Measurements from ENCODE around the gene PCDHA11. TPM values are rescaled to one million over a fixed set of nuclear protein-coding genes. Genes with fewer than 3 reads are reported as not detected.

PCDHA11 gene
- total RNA-seq, 2 experiments from 2014 or later, result not detected

DNA sequence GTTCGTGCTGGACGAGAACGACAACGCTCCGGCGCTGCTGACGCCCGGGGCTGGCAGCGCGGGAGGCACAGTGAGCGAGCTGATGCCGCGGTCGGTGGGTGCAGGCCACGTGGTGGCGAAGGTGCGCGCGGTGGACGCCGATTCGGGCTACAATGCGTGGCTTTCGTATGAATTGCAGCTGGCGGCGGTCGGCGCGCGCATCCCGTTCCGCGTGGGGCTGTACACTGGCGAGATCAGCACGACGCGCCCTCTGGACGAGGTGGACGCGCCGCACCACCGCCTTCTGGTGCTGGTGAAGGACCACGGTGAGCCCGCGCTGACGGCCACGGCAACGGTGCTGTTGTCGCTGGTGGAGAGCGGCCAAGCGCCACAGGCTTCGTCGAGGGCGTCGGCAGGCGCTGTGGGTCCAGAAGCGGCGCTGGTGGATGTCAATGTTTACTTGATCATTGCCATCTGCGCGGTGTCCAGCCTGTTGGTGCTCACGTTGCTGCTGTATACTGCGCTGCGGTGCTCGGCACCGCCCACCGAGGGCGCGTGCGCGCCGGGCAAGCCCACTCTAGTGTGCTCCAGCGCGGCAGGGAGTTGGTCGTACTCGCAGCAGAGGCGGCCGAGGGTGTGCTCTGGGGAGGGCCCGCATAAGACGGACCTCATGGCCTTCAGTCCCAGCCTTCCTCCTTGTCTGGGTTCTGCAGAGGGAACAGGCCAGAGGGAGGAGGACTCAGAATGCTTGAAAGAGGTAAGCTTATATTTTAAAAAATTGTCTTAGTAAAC lies 15.4 kb downstream of the PCDHA11 start:
- Histone ChIP-seq H3K4me1 (ENCODE audit: insufficient read depth, low read length, poor library complexity, severe bottlenecking) (no peaks in the 10 kb centered on the region), H4K20me1 (ENCODE audit: insufficient read depth, low read length) (no peaks in the 10 kb centered on the region), H3K36me3 (ENCODE audit: insufficient read depth, low read length) (no peaks in the 10 kb centered on the region), H3K4me3 (ENCODE audit: low read depth, low read length, poor library complexity, severe bottlenecking) (no peak overlapping the region), H3K9me3 (ENCODE audit: low read length) (no peaks in the 10 kb centered on the region), H3K79me2 (ENCODE audit: insufficient read depth, low read depth, low read length) (no peaks in the 10 kb centered on the region), H3K9me2 (ENCODE audit: insufficient read depth, low read length) (no peaks in the 10 kb centered on the region), H3K27ac (ENCODE audit: low read depth, low read length, poor library complexity, severe bottlenecking) (no peak overlapping the region), H3K4me2 (ENCODE audit: low read length) (no peak overlapping the region), H2AFZ (ENCODE audit: low read length) (no peak overlapping the region)
- no TSS peak for BruUV-seq (replicated peaks)
- POLR2A ChIA-PET, result no interaction called here
- TF ChIP-seq, protein P1, sequence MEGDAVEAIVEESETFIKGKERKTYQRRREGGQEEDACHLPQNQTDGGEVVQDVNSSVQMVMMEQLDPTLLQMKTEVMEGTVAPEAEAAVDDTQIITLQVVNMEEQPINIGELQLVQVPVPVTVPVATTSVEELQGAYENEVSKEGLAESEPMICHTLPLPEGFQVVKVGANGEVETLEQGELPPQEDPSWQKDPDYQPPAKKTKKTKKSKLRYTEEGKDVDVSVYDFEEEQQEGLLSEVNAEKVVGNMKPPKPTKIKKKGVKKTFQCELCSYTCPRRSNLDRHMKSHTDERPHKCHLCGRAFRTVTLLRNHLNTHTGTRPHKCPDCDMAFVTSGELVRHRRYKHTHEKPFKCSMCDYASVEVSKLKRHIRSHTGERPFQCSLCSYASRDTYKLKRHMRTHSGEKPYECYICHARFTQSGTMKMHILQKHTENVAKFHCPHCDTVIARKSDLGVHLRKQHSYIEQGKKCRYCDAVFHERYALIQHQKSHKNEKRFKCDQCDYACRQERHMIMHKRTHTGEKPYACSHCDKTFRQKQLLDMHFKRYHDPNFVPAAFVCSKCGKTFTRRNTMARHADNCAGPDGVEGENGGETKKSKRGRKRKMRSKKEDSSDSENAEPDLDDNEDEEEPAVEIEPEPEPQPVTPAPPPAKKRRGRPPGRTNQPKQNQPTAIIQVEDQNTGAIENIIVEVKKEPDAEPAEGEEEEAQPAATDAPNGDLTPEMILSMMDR (conservative IDR thresholded peaks at IDR 0.05; ENCODE audit: low read length), result no peak
- no peak for TF ChIP-seq EZH2phosphoT487 (IDR thresholded peaks at IDR 0.05; ENCODE audit: borderline replicate concordance, low read depth, low read length)
- CTCF ChIA-PET (ENCODE audit: unreplicated experiment), result no interaction called here
- DNase-seq (ENCODE audit: low spot score), result no peak
- intact Hi-C loops (cut with micrococcal nuclease; ENCODE audit: unreplicated experiment), result no loop called here

DNA sequence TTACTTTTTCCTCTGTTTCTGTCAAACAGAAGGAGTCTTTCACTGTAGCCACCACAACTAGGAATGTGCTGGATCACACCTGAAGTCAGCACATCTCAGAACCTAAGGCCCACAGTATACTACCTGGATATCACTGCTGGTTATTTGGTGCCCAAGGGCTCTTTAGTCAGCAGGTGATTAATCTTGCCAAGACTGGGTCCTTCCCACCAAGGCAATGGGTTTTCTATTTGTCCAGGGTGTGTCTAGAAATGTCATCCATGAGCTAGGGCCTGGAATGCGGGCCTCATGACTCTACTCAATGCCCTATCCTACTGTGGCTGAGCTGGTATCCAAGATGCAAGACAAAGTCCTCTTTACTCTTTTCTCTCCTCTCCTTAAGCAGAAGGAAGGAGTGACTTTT lies 47.6 kb downstream of the PCDHA11 start:
- no TSS peak for BruUV-seq (replicated peaks)

More for the DNA sequence above, 47.6 kb downstream of the PCDHA11 start:
- Histone ChIP-seq H3K36me3 (ENCODE audit: insufficient read depth, low read length) (no peaks in the 10 kb centered on the region), H3K79me2 (ENCODE audit: insufficient read depth, low read depth, low read length) (no peaks in the 10 kb centered on the region), H4K20me1 (ENCODE audit: insufficient read depth, low read length) (no peaks in the 10 kb centered on the region), H2AFZ (ENCODE audit: low read length) (no peak overlapping the region), H3K4me3 (ENCODE audit: low read depth, low read length, poor library complexity, severe bottlenecking) (no peak overlapping the region), H3K9me3 (ENCODE audit: low read length) (no peaks in the 10 kb centered on the region), H3K27ac (ENCODE audit: low read depth, low read length, poor library complexity, severe bottlenecking) (no peak overlapping the region), H3K4me1 (ENCODE audit: insufficient read depth, low read length, poor library complexity, severe bottlenecking) (no peaks in the 10 kb centered on the region), H3K9me2 (ENCODE audit: insufficient read depth, low read length) (no peaks in the 10 kb centered on the region), H3K4me2 (ENCODE audit: low read length) (no peak overlapping the region)
- no peak for DNase-seq (ENCODE audit: low spot score)
- CTCF ChIA-PET (ENCODE audit: unreplicated experiment), result no interaction called here
- intact Hi-C loops (cut with micrococcal nuclease; ENCODE audit: unreplicated experiment), result no loop called here
- POLR2A ChIA-PET, result no interaction called here
- TF ChIP-seq, protein P1 (conservative IDR thresholded peaks at IDR 0.05; ENCODE audit: low read length), result no peak
- no peak for TF ChIP-seq EZH2phosphoT487 (IDR thresholded peaks at IDR 0.05; ENCODE audit: borderline replicate concordance, low read depth, low read length)

Other genes with a start within 250 kb of the PCDHA11 start
- 0.54 and 1.0 TPM in 2 replicates for gene CD14, start 235.8 kb upstream of the PCDHA11 start, total RNA-seq (2014; rRNA removed; shearing (Covaris generic))
- gene CD14, start 235.8 kb upstream of the PCDHA11 start, total RNA-seq (2022), result 0.52 and 0.76 TPM in 2 replicates
- gene TMCO6, start 229.5 kb upstream of the PCDHA11 start, total RNA-seq (2014; rRNA removed; shearing (Covaris generic)), result 15.4 and 26.9 TPM in 2 replicates
- 36.8 and 38.8 TPM in 2 replicates for gene TMCO6, start 229.5 kb upstream of the PCDHA11 start, total RNA-seq (2022)
- 107 and 166 TPM in 2 replicates for gene NDUFA2, start 221.3 kb upstream of the PCDHA11 start, total RNA-seq (2014; rRNA removed; shearing (Covaris generic))
- gene NDUFA2, start 221.3 kb upstream of the PCDHA11 start, total RNA-seq (2022), result 63.4 and 70.3 TPM in 2 replicates
- gene IK, start 221.1 kb upstream of the PCDHA11 start, total RNA-seq (2014; rRNA removed; shearing (Covaris generic)), result 64.4 and 83.7 TPM in 2 replicates
- 90.4 and 99.3 TPM in 2 replicates for gene IK, start 221.1 kb upstream of the PCDHA11 start, total RNA-seq (2022)
- 18.7 and 23.9 TPM in 2 replicates for gene WDR55, start 204.1 kb upstream of the PCDHA11 start, total RNA-seq (2014; rRNA removed; shearing (Covaris generic))
- 31.5 and 34.2 TPM in 2 replicates for gene WDR55, start 204.1 kb upstream of the PCDHA11 start, total RNA-seq (2022)
- 2.2 and 3.6 TPM in 2 replicates for gene DND1, start 195.4 kb upstream of the PCDHA11 start, total RNA-seq (2014; rRNA removed; shearing (Covaris generic))
- 2.7 and 4.5 TPM in 2 replicates for gene DND1, start 195.4 kb upstream of the PCDHA11 start, total RNA-seq (2022)
- 43.7 and 44.3 TPM in 2 replicates for gene HARS1, start 177.6 kb upstream of the PCDHA11 start, total RNA-seq (2014; rRNA removed; shearing (Covaris generic))
- gene HARS1, start 177.6 kb upstream of the PCDHA11 start, total RNA-seq (2022), result 61.4 and 61.6 TPM in 2 replicates
- 20.8 and 23.4 TPM in 2 replicates for gene HARS2, start 177.5 kb upstream of the PCDHA11 start, total RNA-seq (2014; rRNA removed; shearing (Covaris generic))
- 27.3 and 27.5 TPM in 2 replicates for gene HARS2, start 177.5 kb upstream of the PCDHA11 start, total RNA-seq (2022)
- 24.8 and 40.0 TPM in 2 replicates for gene ZMAT2, start 168.5 kb upstream of the PCDHA11 start, total RNA-seq (2014; rRNA removed; shearing (Covaris generic))
- 41.6 and 44.9 TPM in 2 replicates for gene ZMAT2, start 168.5 kb upstream of the PCDHA11 start, total RNA-seq (2022)
- gene PCDHA1, start 82.8 kb upstream of the PCDHA11 start, total RNA-seq (2014; rRNA removed; shearing (Covaris generic)), result not detected in 2 replicates
- not detected in 2 replicates for gene PCDHA1, start 82.8 kb upstream of the PCDHA11 start, total RNA-seq (2022)
- gene PCDHA2, start 74.1 kb upstream of the PCDHA11 start, total RNA-seq (2014; rRNA removed; shearing (Covaris generic)), result not detected in 2 replicates
- not detected in 2 replicates for gene PCDHA2, start 74.1 kb upstream of the PCDHA11 start, total RNA-seq (2022)
- not detected in 2 replicates for gene PCDHA3, start 67.9 kb upstream of the PCDHA11 start, total RNA-seq (2014; rRNA removed; shearing (Covaris generic))
- not detected in 2 replicates for gene PCDHA3, start 67.9 kb upstream of the PCDHA11 start, total RNA-seq (2022)
- not detected in 2 replicates for gene PCDHA4, start 61.9 kb upstream of the PCDHA11 start, total RNA-seq (2014; rRNA removed; shearing (Covaris generic))
- gene PCDHA4, start 61.9 kb upstream of the PCDHA11 start, total RNA-seq (2022), result not detected in 2 replicates
- gene PCDHA5, start 47.3 kb upstream of the PCDHA11 start, total RNA-seq (2014; rRNA removed; shearing (Covaris generic)), result not detected in 2 replicates
- gene PCDHA5, start 47.3 kb upstream of the PCDHA11 start, total RNA-seq (2022), result not detected in 2 replicates
- not detected in 2 replicates for gene PCDHA6, start 41.0 kb upstream of the PCDHA11 start, total RNA-seq (2014; rRNA removed; shearing (Covaris generic))
- gene PCDHA6, start 41.0 kb upstream of the PCDHA11 start, total RNA-seq (2022), result not detected in 2 replicates
- gene PCDHA7, start 34.7 kb upstream of the PCDHA11 start, total RNA-seq (2014; rRNA removed; shearing (Covaris generic)), result not detected in 2 replicates
- gene PCDHA7, start 34.7 kb upstream of the PCDHA11 start, total RNA-seq (2022), result not detected in 2 replicates
- gene PCDHA8, start 27.8 kb upstream of the PCDHA11 start, total RNA-seq (2014; rRNA removed; shearing (Covaris generic)), result not detected in 2 replicates
- gene PCDHA8, start 27.8 kb upstream of the PCDHA11 start, total RNA-seq (2022), result not detected in 2 replicates
- not detected in 2 replicates for gene PCDHA9, start 20.6 kb upstream of the PCDHA11 start, total RNA-seq (2014; rRNA removed; shearing (Covaris generic))
- not detected in 2 replicates for gene PCDHA9, start 20.6 kb upstream of the PCDHA11 start, total RNA-seq (2022)
- not detected in 2 replicates for gene PCDHA10, start 13.1 kb upstream of the PCDHA11 start, total RNA-seq (2014; rRNA removed; shearing (Covaris generic))
- gene PCDHA10, start 13.1 kb upstream of the PCDHA11 start, total RNA-seq (2022), result not detected in 2 replicates
- not detected in 2 replicates for gene PCDHA12, start 6.4 kb downstream of the PCDHA11 start, total RNA-seq (2014; rRNA removed; shearing (Covaris generic))
- not detected in 2 replicates for gene PCDHA12, start 6.4 kb downstream of the PCDHA11 start, total RNA-seq (2022)
- not detected in 2 replicates for gene PCDHA13, start 13.2 kb downstream of the PCDHA11 start, total RNA-seq (2014; rRNA removed; shearing (Covaris generic))
- not detected in 2 replicates for gene PCDHA13, start 13.2 kb downstream of the PCDHA11 start, total RNA-seq (2022)
- not detected in 2 replicates for gene PCDHAC1, start 57.3 kb downstream of the PCDHA11 start, total RNA-seq (2014; rRNA removed; shearing (Covaris generic))
- not detected in 2 replicates for gene PCDHAC1, start 57.3 kb downstream of the PCDHA11 start, total RNA-seq (2022)
- gene PCDHAC2, start 97.5 kb downstream of the PCDHA11 start, total RNA-seq (2014; rRNA removed; shearing (Covaris generic)), result not detected in 2 replicates
- gene PCDHAC2, start 97.5 kb downstream of the PCDHA11 start, total RNA-seq (2022), result not detected in 2 replicates
- not detected in 2 replicates for gene PCDHB1, start 182.4 kb downstream of the PCDHA11 start, total RNA-seq (2014; rRNA removed; shearing (Covaris generic))
- not detected in 2 replicates for gene PCDHB1, start 182.4 kb downstream of the PCDHA11 start, total RNA-seq (2022)
- not detected in 2 replicates for gene PCDHB2, start 225.7 kb downstream of the PCDHA11 start, total RNA-seq (2014; rRNA removed; shearing (Covaris generic))
- not detected in 2 replicates for gene PCDHB2, start 225.7 kb downstream of the PCDHA11 start, total RNA-seq (2022)
- gene PCDHB3, start 231.5 kb downstream of the PCDHA11 start, total RNA-seq (2014; rRNA removed; shearing (Covaris generic)), result not detected in 2 replicates
- gene PCDHB3, start 231.5 kb downstream of the PCDHA11 start, total RNA-seq (2022), result not detected in 2 replicates

Data from OCI-LY7 (cell line).